IPS-NIHi7 (cell line): Measurements from ENCODE around the gene CDK2AP2.
"Not testable (repeated sequence)": the region's sequence is repeated elsewhere in the genome, so short reads cannot be mapped to it uniquely, and the experiment has no call there.

Source experiments
- DNase-seq: peaks from one replicate; pipeline ENCODE4 v3.0.0; 2012; ENCODE audit warnings: mixed read lengths; ENCODE audit errors: extremely low spot score

CDK2AP2 gene

DNA sequence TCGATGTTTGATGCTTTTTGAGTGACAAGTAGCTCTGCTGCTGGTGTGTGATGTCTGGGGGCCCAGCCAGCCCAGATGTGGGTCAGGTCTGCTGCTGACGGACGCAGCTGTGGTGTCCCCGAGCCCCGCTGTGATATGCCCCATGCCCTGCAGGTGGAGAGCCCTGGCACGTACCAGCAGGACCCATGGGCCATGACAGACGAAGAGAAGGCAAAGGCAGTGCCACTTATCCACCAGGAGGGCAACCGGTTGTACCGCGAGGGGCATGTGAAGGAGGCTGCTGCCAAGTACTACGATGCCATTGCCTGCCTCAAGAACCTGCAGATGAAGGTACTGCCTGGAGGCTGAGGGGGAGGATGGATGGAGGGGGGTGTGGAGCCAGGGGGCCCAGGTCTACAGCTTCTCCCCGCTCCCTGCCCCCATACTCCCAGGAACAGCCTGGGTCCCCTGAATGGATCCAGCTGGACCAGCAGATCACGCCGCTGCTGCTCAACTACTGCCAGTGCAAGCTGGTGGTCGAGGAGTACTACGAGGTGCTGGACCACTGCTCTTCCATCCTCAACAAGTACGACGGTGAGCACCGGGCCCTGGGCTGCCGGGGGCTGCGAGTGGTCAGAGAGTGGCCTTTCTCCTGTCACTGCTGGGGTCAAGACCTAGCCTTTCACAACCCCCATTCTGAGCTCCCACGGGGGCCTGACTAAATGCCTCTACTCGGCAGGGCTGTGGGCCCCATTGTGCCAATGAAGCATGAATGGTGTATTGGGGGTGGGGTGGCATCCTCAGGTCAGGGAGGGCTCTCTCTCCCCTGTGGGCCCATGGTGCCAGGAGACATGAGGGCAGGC is 17.9 kb downstream of the CDK2AP2 start:
- no peak for DNase-seq

DNA sequence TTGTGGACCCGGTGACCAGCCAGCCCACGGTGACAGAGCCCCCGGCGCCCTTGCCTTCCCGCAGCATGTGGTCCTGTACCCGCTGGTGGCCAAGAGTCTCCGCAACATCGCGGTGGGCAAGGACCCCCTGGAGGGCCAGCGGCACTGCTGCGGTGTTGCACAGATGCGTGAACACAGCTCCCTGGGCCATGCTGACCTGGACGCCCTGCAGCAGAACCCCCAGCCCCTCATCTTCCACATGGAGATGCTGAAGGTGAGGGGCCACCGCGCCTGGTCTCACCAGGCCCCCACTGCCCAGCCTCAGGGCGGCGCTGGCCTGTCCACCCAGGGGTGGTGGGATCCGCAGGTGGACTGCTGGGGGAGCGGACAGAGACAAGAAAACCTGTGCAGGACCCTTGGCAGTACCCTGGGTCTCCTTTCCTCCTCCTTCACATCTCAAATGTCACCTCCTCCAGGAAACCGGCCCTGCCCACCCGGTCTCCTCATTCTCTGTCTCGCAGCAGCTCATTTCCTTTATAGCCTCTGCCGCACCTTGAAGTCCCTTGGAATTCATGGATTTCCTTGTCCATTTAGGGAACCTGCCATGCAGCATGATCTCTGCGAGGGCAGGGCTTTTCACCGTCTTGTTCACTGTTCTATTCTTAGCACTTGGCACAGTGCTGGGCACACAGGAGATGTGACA is 18.6 kb downstream of the CDK2AP2 start:
- DNase-seq: no peak

DNA sequence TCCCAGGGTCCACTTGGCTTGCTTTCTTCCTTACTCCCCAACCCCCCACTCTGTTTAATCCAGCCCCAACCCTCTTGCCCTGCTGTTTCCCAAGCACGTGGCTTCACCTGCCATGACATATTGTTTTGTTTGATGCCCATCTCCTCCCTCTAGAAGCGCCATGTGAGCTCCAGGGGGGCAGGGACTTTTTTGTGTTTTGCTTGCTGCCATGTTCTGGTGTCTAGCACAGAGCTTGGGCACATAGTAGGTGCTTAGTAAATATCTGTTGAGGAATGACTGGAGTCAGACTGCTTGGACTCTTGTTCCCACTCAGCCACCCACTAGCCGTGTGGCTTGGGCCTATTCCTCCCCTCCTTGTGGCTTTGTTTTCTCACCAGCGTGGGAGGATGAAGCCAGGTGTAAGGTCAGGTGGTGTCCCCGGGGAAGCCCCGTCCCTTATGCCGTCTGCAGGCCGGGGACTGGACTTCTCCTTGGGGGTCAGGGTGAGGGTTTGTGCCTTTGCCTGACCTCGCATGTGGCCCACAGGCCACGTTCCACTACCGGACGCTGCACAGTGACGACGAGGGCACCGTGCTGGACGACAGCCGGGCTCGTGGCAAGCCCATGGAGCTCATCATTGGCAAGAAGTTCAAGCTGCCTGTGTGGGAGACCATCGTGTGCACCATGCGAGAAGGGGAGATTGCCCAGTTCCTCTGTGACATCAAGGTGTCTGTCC is 21.3 kb downstream of the CDK2AP2 start:
- DNase-seq: no peak

DNA sequence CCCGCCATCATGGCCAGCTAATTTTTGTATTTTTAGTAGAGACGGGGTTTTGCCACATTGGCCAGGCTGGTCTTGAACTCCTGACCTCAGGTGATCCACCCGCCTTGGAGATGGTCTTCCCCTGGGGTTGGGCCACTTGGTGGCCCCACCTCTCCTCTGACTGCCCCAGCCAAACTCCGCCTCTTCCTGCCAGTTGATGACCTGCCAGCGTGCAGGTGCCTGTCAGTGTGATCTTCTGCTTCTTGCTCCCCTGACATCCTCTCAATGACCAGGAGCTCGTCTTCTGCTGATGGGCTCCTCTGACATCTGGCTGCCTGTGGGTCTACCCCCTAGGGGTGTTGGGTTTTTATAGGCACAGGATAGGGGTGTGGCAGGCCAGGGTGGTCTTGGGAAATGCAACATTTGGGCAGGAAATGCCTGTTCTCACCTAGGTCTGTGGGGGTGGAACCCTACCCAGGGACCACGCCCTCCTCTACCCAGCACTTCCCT is 22.0 kb downstream of the CDK2AP2 start:
- peak; percentile 58 for DNase-seq

DNA sequence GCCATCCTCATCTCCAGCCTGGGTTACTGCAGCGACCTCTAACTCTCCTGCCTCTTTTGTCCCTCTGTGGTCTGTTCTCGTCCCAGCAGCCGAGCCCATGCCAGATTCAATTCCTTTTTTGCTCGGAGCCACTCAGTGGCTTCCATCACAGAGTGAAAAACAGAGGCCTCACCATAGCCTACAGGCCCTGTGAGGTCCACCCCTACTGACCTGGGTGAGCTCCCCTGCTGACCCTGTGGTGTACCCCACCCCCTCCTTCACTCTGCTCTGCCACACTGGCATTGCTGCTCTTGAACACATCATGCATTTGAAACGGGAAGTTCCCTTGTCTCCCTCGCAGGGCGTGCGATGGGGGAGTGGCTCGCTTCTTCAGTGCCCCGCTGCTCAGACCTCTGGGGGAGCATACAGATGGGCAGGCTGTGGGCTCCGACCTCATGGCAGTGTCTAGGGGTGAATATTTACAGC is 23.1 kb downstream of the CDK2AP2 start:
- no peak for DNase-seq

DNA sequence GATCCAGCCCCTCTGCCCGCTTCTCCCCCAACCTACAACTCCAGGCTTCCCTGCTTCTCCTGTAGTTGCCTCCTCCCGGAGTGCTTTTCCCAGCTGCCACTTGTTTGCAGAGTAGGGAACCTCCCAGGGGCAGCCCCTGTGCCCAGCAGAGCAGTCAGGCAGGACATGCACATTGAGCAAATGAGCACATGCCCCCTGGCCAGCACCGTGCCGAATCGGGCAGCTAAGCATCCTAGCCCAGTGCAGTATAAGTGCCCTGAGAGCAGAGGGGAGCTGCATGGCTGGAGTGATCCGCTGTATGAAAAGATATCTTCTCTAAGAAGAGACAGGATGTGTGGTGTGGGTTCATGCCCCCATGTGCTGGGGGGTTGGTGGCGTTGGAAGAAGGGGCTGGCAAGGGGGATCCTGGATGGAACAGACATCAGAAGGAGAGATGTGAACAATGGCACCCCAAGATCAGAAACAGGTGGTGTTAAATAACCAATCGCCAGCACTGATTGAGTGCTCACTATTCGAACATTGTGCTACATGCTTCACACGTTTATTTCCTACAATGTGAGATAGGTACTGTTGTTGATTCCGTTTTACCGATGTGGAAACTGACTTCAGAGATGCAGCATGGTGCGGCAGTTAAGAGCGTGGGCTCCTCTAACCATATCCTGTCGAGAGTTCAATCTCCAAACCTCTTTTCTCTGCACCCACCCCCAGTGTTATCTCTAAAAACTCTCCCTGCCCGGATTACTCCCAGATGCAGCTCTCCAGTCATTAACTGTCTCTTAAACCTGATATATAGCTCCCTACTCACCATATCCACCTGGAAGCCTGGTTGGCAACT is 23.9 kb downstream of the CDK2AP2 start:
- DNase-seq: no peak

DNA sequence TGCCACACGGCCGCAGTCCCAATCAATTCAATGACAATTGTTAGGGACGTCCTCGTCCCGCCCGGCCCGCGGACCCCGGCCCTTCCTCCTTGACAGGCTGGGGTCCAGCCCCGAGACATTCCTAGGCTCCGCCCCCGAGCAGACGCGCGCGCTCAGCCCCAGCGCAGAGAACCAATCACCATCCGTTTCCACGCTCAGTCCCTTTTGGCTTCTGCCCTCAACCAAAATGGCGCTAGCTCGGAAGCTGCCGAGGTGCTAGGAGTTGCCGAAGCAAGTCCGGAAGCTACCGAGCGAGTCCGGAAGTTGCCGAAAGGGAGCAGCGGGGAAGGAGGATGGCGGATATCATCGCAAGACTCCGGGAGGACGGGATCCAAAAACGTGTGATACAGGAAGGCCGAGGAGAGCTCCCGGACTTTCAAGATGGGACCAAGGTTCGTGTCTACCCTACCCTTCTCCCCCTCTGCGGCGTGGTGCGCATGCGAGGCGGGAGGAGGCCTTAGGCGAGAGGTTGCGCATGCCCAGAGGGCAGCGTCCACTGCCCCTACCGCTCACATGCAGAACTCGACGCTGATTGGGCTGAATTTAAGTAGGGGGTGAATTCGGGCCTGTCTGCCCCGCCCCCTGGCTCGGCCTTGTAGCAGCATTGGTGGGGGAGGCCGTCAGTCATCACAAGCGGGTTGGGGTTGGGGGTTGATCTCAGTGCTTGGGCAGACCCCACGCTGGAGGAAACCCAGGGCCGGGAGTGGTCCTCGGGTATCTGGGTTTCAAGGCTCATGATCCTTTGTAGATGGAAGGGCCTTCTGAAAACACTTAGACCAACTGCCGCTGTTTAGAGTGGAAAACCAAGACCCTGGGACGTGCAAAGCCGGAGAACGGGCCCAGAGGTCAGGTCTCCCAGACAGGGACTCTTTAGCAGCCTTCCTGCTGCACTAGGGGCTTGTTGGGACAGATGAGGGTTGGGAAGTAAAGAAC is 24.8 kb downstream of the CDK2AP2 start, which contains the start of gene AIP:
AIP (plus strand) TSS at position 200 of the 972 bp plus-strand sequence; CDS start at position 333, 133 bp downstream.
- DNase-seq: peak; percentile 99

DNA sequence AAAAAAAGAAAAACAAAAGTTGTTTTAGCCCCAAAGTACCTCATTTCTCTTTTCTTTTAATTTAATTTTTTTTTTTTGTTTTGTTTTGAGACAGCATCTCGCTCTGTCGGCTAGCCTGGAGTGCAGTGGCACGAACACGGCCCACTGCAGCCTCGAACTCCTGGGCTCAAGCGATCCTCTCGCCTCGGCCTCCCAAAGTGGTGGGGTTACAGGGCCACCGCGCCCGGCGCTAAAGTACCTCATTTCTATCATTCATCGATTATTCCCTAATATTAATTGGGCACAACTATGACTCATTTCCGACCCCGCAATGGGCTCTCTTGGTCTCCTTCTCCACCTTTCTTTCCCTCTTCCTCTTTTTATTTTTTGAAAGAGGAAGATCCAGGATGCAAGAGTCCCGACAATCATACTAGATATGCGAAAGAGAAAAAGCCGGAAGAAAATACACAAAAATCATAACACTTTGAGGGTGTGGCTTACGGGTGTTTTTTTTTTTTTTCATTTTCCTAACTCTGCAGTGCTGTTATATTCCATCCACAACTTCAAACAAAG is 25.6 kb downstream of the CDK2AP2 start:
- DNase-seq: no peak

DNA sequence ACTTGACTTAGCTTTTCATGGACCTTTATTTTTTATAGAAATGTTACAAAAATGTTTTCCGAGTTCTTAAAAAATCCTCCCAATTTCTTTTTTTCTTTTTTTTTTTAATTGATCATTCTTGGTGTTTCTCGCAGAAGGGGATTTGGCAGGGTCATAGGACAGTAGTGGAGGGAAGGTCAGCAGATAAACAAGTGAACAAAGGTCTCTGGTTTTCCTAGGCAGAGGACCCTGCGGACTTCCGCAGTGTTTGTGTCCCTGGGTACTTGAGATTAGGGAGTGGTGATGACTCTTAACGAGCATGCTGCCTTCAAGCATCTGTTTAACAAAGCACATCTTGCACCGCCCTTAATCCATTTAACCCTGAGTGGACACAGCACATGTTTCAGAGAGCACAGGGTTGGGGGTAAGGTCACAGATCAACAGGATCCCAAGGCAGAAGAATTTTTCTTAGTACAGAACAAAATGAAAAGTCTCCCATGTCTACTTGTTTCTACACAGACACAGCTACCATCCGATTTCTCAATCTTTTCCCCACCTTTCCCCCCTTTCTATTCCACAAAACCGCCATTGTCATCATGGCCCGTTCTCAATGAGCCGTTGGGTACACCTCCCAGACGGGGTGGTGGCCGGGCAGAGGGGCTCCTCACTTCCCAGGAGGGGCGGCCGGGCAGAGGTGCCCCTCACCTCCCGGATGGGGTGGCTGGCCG is 30.5 kb downstream of the CDK2AP2 start:
- DNase-seq: not testable (repeated sequence)

DNA sequence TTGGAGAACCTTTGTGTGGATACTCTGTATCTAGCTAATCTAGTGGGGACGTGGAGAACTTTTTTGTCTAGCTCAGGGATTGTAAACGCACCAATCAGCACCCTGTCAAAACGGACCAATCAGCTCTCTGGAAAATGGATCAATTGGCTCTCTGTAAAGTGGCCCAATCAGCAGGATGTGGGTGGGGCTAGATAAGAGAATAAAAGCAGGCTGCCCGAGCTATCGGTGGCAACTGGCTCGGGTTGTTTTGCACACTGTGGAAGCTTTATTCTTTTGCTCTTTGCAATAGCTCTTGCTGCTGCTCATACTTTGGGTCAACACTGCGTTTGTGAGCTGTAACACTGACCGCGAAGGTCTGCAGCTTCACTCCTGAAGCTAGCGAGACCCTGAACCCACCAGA is 31.3 kb downstream of the CDK2AP2 start:
- not testable (repeated sequence) for DNase-seq

DNA sequence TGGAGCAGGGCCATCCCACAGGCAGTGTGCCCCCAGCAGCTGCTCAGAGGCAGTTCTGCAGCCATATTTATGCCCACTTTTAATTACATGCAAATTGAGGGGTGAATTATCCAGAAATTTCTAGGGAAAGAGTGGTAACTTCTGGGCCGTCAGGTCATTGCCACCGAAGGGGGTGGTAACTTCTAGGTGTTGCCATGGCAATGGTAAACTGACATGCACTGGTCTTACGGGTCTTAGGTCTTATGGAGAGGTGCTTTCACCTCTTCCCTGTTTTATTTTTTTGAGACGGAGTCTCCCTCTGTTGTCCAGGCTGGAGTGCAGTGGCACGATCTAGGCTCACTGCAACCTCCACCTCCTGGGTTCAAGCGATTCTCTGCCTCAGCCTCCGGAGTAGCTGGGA is 35.1 kb downstream of the CDK2AP2 start:
- no peak for DNase-seq

DNA sequence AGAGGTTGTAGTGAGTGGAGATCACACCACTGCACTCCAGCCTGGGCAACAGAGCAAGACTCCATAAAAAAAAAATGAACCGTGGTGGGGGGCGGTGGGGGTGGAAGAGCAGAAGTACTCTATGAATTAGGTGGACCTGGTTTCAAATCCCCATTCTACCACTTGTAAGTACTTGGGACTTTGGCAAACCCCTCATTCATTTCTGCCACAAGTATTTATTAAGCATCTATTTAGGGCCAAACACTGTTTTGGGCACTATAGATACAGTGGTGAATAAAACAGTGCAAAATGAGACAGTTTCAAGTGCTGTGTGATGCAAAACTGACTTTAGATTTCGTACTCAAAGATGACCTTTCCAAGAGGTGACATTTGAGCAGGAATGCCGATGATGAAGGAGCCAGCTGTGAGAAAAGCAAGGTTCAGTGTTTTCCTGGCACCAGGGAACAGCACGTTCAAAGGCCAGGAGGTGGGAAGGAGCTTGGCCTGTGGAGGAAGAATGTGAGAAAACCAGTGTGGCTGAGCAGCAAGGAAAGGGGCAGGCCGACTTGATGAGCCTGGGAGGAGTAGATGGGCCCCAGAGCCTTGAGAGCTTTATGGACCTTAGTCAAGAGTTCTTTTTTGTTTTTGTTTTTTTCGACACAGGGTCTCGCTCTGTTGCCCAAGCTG is 37.5 kb downstream of the CDK2AP2 start:
- DNase-seq: no peak

DNA sequence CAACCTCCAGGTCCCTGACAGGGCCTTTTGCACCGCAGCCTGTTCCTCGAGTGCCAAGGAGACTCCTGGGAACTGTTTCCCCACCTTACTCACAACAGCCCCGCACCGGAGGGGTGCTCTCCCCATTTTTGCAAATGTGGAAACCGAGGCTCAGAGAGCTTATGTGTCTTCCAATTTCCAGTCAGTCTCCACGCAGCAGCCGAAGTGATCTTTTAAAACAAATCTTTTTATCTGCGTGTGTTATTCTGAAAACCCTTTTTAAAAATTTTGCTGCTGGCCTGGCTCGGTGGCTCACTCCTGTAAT is 38.5 kb downstream of the CDK2AP2 start:
- DNase-seq: no peak

DNA sequence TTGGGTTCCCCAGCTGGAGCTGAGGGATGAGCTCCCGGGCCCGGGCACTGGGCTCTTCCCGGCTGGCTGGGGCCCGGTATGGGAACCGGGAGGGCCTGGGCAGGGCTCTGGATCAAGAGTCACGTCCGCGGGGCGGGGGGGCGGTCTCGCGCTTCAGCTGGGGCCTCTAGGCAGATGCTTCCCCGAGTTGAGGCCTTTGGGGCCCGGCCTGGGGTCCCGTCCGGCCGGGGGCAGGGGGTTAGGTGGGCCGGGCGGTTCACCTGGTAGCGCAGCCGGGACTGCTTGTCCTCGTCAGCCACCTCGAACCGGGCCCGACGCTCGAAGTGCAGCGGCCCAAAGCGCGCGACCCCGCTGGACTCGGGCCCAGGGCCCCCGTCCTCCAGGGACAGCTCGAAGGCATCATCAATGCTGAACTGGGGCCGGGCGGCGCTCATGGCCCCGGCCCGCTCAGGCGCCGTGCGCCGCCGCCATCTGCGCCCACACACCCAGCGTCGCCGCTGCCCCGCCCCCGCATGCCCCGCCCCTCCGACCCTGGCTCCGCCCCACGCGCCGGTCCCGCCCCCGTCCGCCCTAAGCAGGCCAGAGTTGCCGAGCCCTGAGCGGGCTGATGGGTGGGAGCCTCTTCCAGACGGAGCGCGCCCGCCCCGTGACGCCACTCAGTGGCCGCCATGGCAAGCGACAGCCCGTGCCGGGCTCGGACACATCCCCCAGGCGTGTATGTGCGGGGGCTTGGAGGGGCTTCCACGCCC is 39.0 kb downstream of the CDK2AP2 start, which contains the start of gene TMEM134:
TMEM134 (minus strand) TSS at position 493 of the 749 bp plus-strand sequence; CDS start at position 434, 59 bp downstream.
- DNase-seq: peak; percentile 96

DNA sequence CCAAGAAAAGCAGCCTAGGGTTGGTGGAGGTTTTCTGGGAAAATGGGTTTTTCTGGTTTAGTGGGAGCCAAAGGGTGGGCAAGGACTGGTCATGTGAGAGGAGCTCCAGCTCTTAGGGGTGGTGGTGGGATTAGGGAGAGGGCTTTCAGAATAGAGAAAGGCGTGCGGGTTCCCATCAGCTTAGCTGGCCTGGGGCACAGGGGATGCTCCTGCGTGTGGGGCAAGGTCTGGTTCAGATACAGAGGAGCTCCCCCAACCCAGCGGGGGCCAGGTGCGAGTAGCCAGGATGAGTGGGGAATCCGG is 39.6 kb downstream of the CDK2AP2 start:
- DNase-seq: no peak

DNA sequence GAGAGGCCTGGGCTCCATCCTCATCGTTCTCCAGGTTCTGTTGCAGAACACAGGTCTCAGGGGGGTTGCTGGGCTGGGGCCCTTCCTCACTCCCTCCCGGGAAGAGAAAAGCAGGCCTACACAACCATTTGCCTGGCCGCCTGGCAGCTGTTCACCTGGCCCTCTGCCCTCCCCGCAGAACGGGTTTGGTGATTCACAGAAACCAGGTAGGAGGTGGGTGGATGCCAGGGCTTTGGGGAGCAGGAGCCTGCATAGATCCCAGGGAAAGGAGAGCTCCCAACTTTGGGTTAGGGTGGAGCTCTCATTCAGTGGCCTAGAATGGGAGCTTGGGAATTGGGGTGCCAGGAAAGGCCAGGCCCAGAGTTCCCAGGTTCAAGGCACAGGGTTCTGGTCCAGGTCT is 39.9 kb downstream of the CDK2AP2 start:
- no peak for DNase-seq

DNA sequence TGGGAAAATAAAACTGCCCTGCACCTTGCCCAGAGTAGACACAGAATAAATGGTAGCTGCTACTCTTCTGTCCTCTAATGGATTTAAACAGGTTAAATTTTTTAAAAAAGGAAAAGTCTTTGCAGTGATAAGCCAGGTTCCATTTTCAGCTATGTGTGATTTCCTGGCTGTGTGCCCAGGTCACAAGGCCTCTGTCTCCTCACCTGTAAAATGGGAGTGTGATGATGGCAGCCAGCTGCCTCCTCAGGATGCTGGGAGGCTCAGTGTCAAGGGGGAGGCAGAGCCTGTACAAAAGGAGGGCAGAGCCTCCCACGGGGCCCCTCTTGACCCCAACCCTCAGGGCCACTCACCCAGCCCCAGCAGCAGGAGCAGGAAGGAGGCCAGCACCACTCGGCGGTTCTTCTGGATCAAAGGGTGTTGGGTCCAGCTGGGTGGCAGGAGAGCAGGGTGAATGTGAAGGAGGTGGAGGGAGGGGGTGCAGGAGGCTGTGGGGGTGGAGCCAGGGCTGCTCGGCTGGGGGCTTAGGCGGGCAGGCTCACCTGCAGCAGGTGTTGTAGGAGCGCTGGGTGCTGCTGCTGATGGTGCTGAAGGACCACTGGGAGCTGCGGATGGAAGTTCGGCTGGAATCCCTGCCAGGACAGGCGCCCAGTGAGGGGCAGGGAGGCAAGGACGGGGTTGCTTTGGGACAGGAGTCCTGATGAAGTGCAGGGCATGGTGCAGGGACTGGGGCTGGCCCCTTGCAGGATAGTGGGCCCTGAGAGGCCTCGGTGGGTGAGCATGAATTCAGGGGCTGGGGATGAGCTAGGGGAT is 40.8 kb downstream of the CDK2AP2 start:
- no peak for DNase-seq
